Measurements from ENCODE around the gene USP4. TPM values are rescaled to one million over a fixed set of nuclear protein-coding genes. Genes with fewer than 3 reads are reported as not detected.

Gene USP4
- total RNA-seq, 4 donors from 2014 or later, result 29.9 to 34.2 (median 31.5) TPM

DNA sequence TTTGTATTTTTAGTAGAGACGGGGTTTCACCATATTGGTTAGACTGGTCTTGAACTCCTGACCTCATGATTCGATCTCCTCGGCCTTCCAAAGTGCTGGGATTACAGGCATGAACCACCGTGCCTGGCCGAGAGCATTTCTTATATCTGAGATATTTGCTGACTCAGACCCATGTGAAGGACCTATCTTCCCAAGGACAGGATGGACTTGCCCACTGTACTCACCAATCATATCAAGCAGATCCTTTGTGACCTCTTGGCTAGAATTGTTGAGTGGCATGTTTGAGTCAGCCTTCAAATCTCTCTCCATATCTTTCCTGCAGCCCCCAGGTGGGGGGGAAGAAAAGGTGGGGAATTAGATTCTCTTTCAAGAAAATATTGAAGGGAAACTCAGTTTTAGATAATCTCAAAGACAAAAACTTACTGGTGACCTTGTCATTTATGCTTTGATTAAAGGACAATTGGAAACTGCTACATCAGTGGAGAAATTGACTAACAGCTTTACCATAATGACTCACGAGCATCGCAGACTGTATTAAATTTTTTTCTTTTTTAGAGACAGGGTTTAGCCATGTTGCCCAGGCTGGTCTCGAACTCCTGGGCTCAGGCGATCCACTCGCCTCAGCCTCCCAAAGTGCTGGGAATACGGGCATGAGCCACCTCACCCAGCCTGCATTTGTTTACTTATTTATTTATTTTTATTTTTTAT lies 65.9 kb downstream of the USP4 start:
- 93 to 96% methylated on average over 11 of the region's 11 CpGs for WGBS, 2 donors
- intact Hi-C loops (cut with DNase I; ENCODE audit: low total_unique reads), result no loop called here
- no peak for TF ChIP-seq POLR2A (IDR thresholded peaks at IDR 0.05)
- no peak for TF ChIP-seq CTCF (IDR thresholded peaks at IDR 0.05)
- no peak for DNase-seq (ENCODE audit: low spot score in 2 of 2)
- no peak overlapping the region for H3K4me3 ChIP-seq (ENCODE audit: low read depth, poor library complexity, severe bottlenecking)

DNA sequence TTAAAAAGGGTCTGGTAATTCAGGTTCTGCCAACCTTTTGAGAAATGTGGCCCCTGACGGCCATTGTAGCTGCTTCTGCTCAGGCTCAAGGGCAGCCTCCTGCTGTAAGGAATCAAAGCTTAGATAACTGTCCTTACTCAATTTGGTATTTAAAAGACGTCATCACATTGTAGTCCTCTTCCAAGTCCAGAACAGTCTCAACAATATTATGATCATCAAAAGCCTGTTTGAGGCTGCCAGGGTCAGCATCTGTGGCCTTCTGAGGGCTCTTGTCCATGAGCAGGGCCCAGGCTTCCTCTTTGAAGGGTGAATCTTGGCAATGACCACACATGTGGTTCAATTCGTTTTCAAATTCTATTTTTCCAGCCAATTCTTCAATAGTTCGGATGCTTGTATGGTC lies 68.8 kb downstream of the USP4 start:
- no peak overlapping the region for H3K4me3 ChIP-seq (ENCODE audit: low read depth, poor library complexity, severe bottlenecking)
- intact Hi-C loops (cut with DNase I; ENCODE audit: low total_unique reads), result no loop called here
- DNase-seq (ENCODE audit: low spot score in 2 of 2), result no peak
- WGBS, 2 donors, result 70 to 73% methylated on average over 4 of the region's 4 CpGs
- TF ChIP-seq POLR2A (IDR thresholded peaks at IDR 0.05) (no peak), CTCF (IDR thresholded peaks at IDR 0.05) (no peak)

GRCh38 chr3:49270156-49270500 lies 69.7 kb downstream of the USP4 start:
- 94 to 97% methylated on average over 2 of the region's 2 CpGs for WGBS, 2 donors
- no peak for DNase-seq (ENCODE audit: low spot score in 2 of 2)
- intact Hi-C loops (cut with DNase I; ENCODE audit: low total_unique reads), result no loop called here
- no peak overlapping the region for H3K4me3 ChIP-seq (ENCODE audit: low read depth, poor library complexity, severe bottlenecking)
- TF ChIP-seq CTCF (IDR thresholded peaks at IDR 0.05) (no peak), POLR2A (IDR thresholded peaks at IDR 0.05) (no peak)

GRCh38 chr3:49269443-49270155 lies 70.3 kb downstream of the USP4 start:
- 97 to 98% methylated on average over 2 to 3 of the region's 3 CpGs for WGBS, 2 donors
- no peak for TF ChIP-seq CTCF (IDR thresholded peaks at IDR 0.05)
- no peak for TF ChIP-seq POLR2A (IDR thresholded peaks at IDR 0.05)
- no peak for DNase-seq (ENCODE audit: low spot score in 2 of 2)
- H3K4me3 ChIP-seq (ENCODE audit: low read depth, poor library complexity, severe bottlenecking), result no peak overlapping the region
- intact Hi-C loops (cut with DNase I; ENCODE audit: low total_unique reads), result no loop called here

DNA sequence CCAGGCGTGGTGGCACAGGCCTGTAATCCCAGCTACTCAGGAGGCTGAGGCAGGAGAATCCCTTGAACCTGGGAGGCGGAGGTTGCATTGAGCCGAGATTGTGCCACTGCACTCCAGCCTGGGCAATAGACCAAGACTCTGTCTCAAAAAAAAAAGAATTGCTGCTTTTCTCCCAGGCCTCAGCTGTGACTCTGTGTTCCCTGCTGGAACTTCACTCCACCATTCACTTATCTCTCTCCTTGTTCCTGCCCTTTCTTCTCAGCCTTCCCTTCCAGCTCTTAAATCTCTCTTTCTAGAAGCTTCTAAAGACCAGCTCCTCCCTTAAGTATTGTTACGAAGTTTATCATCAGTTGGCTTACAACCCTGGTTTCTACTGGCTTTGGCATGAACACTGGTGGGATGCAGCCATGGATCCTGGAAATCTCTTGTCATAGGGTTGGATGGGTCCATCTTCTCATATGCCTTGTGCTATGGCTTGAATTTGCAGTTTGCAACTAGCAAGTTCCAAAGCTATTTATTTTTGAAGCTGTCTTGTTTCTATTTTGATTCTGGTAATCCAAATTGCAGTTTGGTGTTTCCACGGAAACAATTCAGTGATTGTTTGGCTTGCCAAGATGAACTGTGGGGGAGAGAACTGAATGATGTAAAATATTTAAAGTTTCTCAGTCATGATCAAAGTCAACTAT lies 73.3 kb downstream of the USP4 start:
- intact Hi-C loops (cut with DNase I; ENCODE audit: low total_unique reads), result no loop called here
- no peak for TF ChIP-seq POLR2A (IDR thresholded peaks at IDR 0.05)
- no peak for TF ChIP-seq CTCF (IDR thresholded peaks at IDR 0.05)
- 58 to 61% methylated on average over 5 of the region's 5 CpGs for WGBS, 2 donors
- no peak for DNase-seq (ENCODE audit: low spot score in 2 of 2)
- no peak overlapping the region for H3K4me3 ChIP-seq (ENCODE audit: low read depth, poor library complexity, severe bottlenecking)

All from lower leg skin (tissue), 4 donors.